Activated naive CD8-positive, alpha-beta T cell treated with anti-CD3 and anti-CD28 coated beads, Interleukin-2, amount 50 U/mL, for 16 hours (primary cell): ENCODE measurements around the gene KCNC1.

Experiments used
- DNase-seq: peaks from one replicate; pipeline ENCODE4 v3.0.0-alpha.2; 2020; ENCODE audit warnings: low read depth, low spot score

The KCNC1 gene

DNA sequence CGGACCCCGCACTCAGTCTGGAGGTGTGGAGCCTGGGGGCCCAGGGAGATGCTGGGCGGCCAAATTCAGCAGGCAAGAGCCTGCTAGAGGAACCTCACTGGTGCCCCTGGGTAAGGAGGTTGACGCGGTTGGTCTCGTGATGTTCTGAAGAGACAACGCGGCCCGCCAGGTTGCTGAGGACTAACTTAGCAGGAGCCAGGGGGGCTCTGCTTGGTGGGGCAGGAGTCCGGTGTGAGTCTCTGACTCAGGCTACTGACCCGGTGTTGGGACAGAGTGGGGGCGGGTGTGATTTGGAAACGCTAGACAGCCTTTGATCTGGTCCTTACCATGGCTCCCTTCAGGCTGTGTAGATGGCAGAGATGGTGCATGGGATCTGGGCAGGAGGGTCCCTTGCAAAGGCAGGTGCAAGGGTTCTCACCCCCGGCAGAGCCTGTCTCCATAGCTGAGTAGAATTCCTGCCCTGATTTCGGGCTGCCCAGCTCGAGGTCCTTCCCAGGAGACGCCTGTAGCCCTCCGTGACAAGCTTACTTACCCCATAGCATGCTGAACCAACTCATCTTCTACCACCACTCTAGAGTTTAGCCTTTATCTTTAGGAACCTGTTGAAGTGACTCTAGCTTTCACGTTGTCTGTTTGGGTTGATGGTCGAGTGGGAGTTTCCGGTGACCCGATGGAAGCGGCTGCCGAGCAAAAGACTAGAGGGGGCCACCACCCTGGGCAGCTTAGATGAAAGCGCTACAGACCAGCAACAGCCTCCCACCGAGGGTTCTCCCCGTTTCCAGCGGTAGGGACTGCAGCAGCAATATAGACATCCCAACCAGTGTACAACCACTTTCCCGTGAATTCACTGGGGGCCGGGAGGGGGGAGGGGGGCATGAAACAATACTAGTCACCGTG is 38.4 kb downstream of the KCNC1 start:
- DNase-seq, result no peak

DNA sequence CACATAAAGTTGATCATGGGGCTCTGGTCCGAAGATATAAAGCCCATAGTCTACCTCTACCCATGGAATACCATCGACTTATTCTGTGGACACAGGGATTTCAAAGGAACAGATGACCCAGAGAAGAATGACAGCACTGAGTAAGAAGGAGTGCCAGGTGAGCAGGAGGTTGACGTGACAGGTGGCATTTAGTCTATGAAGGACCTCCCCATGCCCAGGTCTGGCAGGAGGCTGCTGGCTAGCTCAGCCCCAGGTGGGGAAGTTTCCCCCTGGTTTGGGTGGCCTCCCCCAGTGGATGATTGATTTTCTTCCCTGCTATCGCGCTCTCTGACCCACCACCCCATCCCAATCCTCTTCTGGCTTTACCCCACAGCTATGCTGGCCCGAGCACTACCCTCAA is 39.1 kb downstream of the KCNC1 start:
- no peak for DNase-seq

DNA sequence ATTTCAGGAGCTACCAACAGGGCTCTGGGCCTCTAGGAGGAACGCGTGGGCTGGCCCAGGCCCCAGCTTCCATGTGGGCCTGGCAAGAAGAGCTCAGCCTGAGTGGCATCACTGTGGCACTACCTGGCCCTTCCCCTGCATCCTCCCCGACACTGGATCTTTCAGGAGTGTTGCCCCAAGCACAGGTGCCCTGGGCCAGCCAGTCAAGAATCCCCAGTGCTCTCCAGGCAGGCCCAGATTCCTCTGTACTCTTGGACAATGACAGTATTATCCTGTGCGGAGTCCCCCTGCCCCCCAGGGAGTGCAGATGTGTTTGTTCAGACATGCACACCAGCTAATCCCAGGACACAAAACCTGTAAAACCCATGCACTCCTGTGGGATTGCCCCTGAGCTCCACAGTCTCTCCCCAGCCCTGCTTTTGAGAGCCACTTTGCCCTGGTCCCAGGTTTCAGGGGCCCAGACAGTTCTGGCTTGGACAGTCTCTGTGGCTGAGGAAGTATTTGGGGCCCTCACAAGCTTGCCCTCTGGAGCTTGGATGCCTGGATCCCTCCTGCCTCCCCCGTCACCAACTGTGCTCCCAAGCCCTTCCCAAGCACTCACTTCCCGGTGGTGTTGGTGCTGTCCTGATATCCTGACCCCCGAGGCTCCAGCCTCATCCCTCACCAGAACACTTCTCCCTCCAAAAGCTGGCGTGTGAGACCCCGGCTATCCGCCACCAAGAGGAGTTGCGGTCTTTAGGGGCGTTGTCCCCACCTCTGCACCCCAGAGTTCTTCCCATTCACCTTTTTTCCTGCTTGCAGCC is 39.9 kb downstream of the KCNC1 start:
- no peak for DNase-seq

DNA sequence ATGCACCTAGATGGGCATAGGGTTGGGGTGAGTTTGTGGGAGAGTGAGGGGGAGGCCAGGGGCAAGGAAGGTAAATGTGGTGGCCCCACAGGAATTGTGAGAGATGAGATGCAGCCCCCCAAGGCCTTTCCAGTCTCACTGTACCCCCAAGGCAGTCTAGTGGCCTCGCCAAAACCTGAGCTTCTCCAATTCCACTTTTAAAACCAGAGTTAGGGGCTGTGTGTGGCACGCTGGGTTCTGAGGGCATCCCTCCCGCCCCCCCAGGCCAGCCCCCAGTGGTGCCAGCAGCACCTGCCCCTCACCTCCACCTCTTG is 40.4 kb downstream of the KCNC1 start:
- DNase-seq, result no peak

DNA sequence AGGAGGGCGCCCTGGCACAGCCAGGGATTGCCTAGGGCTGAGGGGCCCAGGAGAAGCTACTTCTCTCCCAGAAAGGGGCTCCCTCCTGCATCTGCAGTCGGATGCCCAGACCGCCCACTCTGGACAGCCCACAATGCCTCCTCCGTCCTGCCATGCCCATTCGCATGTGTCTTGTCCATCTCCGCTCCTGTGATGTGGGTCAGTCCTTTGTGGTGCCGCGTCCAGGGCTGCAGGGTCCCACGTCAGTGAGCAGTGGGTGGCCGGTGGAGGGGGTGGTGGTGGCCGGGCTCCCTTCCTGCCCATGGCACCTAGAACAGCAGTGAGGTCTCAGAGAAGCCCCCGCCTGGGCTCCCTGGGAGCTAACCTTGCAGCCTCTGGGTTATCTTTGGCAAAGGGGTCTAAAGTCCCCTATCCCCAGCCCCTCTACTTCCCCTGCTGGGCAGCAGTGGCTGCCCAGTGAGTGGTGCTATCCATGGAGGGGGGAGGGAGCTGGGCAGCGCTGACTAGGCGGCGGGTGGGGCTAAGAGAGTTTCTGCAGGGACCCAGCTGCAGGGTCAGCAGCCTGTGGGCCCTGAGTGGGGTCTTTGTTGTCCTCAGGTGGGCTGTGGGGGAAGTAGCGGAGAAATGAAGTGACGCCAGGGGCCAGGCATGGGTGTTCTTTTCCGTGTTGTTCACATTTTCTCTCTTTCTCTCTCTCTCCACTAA is 41.1 kb downstream of the KCNC1 start:
- DNase-seq, result no peak

DNA sequence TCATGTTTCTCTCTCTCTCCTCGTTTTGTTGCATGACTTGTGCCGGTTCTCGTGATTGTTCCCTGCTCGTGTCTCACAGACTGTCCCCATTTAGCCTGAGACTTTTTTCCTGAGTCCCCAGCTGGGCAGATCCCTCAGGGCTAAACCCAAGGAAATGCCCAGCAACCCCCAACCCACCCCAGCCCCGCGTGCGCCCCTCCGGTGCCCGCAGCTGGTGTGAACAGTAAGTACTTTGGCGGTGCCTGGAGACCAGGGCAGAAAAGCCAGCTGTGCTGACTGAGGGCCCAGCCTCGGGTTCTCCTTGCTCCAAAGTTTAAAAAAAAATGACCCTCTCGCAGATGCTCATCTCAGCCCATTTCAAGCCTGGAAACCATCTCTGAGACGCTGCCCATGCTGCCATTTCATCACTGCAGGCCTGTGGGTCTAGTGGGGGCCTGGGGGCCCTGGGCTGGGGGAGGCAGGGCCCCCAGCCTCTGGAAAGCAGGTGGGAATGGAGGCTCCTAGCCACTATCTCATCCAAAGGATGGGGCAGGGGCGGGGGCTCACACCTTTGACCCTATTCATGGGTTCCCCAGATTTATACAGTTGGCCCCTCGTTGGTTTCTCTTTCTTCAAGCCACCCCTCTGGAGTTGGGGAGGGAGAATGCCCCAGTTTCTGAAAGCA is 41.8 kb downstream of the KCNC1 start:
- no peak for DNase-seq

DNA sequence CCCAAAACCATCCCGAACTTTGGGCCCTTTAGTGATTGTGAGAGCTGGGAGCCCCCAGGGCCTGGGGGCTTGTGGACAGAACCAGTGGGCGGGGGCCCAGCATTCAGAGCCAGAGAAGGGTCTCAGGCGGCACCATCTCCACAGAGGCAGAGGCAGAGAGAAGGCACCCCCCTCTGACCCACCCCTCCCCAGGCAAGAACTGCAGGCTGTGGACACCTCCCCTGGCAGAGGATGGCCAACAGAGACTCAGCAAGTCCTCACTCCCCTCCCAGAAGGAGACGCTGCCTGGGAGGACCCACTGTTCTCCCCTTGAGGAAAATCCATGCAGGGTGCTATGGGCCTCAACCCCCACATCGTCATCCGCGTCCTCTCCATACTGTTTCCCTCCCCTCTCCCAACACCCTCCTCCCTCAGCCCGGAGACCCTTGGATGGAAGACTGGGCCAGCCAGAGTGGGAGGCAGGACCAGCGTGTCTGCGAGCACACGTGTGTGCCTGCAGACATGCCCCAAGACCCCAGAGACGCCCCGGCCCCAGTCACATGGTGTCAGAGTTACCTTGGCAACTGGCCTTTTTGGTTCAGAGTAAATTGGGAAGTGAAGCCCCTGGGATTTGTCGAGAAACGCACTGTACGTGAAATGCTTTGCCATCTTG is 42.6 kb downstream of the KCNC1 start:
- no peak for DNase-seq

DNA sequence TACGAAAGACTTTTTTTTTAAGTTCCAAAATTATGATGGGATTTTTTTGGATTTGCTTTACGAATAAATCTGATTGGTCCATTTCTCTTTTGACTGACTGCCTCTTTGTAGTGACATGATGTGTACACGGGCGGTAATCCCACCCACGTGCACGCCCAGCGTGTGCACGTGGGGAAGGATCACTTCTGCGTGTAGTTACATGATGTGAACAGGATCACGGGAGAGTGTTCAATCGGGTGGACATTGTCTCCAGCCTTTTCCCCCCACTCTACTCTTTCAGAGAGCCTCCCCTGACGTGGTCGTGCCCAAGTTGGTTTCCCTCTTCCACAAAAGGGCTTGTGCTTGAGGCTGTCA is 43.1 kb downstream of the KCNC1 start:
- DNase-seq, result no peak

DNA sequence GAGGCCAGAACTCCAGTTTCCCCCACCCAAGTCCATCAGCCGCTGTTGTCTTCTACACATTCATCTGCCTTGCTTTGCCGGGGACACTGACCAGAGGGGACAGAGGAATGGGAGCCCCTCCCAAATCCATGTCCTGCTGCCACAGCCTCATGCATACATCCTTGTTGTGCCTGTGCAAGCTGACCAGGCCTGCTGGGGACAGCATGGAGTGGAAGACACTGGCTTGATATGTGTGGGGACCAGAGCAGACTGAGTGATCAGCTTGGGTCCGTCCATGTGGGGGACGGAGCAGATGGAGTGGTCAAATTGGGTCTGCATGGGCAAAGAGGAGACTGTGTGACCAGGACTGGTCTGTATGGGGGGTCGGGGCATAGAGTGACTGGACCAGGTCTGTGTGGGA is 43.8 kb downstream of the KCNC1 start:
- no peak for DNase-seq

DNA sequence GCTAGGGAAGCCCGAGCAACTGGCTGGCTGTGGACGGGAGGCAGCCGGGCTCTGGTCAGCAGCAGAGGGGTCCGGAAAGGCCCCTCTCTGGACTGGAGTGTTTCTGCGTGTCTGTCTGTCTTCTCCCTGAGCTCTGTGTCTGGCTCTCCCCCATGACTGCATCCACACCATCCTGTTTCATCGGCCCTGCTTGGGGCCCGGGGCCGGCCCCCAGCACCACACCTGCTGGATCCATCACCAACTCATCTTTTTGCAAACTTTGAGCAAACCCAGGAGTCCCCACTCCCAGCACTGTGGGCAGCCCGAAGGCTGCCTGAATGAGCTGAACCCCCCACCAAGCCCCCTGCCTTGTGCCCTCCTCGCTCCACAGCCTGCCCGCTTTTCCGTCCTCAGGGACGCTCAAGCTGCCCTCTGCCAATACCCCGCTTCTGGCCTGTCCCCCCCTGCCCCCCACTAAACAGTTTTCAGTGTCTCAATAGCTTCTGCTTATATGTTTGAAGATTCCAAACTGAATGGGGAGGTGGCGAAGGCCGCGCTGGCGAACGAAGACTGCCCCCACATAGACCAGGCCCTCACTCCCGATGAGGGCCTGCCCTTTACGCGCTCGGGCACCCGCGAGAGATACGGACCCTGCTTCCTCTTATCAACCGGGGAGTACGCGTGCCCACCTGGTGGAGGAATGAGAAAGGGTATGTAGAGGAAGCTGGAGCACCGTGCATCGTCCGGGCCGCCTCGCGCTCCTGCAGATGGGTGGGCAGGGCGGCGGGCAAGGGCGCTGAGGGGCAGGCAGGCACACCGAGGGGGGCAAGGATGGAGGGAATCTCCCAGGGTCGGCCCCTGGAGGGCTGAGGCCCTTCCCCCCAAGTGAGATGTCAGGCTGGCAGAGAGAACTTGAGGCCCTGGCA is 44.6 kb downstream of the KCNC1 start:
- no peak for DNase-seq

DNA sequence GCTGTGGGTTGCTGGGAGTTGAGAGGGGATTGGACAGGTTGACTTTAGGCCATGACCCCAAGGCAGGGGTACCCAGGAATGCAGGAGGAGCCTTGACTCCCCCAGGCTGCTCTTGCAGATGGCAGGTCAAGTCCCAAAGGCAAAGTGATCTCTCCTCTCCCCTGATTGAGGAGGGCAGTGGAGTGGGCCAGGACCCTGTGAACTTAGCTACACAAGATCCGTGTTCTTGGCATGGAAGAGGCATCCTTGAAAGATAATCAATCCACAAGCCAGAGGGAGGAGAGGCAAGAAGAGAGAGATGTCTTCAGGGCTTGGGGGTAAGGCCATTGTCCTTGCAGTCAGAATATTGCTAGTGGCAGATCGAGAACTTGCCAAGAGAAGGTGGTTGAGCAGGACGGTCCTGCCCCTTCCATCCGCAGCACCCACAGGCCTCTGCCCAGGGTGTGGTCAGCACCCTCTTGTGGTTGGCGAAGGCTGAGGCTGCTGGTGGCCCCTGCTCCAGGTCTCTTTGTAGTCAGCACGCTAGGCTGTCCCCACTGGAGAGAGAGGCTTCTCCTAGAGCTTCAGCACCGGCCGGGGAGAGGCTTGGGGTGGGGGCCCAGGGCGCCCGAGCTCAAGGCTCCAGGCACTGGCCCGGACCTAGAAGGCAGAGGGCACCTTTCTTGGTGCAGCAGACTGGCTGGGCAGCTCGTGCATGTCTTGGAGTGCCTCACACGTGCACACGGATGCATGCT is 45.4 kb downstream of the KCNC1 start:
- no peak for DNase-seq

DNA sequence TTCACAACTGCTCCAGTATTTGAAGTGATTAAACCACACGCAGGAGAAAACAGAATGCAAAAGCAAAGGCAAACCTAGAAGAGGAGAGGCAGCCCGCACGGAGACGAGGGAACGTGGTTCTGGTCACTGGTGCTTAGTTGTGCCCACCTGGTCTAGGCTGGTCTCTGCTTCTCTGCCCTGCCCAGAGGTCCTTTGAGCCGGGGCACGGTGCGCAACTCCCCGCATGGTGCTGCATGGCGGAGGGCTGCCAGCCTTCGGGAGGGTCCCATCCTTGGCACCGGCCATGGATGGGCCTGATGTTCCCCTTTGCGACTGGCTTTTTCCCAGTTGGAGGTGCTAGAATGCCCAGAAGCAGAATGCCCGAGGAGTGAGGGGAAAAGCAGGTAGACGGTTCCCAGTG is 46.1 kb downstream of the KCNC1 start:
- no peak for DNase-seq

DNA sequence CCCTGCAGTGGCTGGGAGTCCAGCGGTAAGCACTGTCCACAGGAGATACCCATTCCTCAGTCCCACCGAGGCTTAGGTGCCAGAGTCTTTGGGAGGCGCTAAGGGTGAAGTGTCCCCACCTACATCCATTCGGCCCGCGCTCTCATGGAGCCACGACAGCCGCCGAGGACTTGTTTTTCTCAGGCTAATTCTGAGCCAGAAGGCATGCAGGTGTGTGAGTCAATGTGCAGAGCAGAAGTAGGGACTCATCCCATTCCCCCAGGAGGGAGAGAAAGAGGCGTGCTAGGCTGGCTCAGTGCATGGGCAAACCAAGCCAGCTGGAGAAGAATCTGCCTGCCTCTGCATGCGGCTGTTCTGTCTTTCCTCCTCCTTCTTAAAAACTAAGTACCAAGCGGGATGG is 46.6 kb downstream of the KCNC1 start:
- no peak for DNase-seq

DNA sequence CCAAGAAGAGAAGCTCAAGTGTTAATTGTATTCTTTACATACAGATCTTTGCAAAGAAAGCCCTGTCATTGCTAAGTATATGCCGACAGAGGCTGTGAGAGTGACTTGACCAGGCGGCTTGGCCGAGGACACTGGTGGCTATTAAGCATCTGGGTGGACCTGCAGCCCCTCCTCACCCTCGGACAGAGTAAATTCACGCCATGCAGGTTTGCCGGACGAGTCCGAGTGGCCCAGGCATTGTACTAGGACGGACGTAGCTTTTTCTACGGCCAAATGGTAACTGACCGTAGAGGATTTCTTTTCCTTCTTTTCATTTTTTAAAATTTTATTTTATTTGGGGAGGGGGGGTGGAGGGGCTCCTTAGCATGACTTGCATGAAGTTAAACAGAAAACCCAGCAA is 47.0 kb downstream of the KCNC1 start:
- no peak for DNase-seq

DNA sequence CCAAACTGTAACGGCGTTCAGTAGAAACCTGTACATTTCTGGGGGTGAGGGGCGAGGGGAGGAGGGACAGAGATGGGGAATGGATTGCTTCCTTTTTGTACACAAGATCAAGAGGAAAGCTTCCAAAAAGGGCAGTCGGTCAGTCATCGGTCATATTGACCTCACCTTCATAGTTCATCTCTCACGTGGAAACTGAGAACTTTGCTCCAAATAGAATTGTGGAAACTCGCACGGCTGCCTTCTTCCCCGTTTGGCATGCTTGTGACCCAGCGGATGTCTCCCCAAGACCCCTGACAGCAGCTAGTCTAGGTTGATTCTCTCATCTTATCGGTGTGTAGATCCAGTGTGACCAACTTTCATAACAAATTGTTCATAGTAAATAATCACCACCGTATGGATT is 47.6 kb downstream of the KCNC1 start:
- DNase-seq, result no peak

DNA sequence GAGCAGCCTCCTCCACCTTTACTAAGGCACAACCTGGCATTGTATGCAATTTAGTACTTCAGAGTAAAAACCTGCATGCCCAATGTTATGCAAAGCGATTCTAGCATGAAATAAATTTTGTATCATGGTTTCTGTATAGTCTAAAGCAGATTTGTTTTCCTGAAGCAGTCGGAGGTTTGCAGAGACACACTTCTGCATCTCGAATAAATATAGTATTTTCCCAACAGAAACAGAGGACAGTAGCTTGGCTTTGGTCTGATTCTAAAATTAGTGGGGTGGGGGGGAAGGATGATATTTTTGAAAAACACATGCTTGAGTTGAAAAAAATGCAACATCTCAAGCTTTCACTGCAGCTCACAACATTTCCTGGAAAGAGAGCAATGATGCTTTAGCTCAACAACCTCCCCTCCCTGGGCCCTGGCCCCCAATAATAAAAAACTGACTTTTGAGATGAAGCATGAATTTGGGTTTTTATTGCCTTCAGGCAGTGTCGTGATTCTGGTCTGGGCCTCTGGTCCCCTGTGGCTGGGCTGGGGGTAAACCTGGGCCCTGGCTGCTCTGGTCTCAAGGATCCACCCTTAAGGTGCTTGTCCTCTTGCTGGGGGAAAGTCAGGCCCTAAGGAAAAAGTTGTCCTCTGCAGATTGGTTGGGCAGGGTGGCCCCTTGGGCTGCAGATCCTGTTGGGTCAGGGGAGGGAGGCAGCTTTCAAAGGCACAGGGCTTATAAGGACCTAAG is 48.2 kb downstream of the KCNC1 start:
- DNase-seq, result no peak

DNA sequence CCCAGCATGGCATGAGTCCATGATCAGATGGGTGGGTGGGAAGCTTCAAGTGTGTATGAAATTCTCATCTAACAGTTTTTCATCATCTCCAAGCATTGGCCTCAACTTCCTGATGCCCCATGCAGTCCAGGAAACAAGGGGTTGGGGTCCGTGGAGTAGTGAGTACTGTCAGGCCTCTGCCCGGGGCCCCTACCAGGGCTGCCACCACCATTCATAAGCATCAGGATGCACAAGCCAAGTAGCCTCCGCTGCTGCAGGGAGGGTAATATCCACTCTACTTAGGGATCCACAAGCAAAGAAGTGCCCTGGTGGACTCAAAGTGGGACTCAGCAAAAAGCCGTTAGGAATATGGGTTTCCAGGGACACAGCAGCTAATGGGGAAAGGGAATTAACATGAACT is 49.3 kb downstream of the KCNC1 start:
- DNase-seq, result no peak

DNA sequence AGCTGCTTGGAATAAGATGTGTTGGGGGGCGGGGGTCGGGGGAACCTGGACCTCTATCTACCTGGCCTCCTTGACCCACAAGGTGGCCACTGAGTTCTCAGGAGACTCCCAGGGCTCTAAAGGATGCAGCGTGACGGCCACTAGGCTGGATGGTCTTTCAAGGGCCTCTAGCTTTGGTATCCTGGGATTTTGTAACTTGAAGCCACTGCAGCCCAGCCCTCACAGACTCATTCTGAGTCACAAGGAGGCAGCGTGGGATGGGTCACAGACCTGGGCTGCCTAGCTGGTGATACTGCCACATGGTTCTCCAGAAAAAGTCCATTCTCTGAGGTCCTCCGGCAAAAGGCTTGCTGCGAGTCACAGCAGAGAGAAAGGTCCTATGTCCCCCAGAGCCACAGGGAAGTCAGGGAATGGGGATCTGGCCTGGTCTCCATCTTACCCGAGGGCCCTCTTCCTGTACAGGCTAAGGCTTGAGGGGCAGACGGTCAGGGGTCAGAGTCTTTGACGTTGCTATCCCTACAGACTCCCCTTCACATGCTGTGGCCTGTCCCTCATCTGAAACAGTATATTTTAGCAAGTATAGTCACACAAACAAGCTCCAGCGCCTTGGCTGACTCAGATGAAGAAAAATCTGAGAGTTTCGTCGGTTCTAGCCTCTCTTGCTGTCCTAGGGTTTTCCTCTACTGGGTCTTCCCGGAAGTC is 52.4 kb downstream of the KCNC1 start:
- no peak for DNase-seq

DNA sequence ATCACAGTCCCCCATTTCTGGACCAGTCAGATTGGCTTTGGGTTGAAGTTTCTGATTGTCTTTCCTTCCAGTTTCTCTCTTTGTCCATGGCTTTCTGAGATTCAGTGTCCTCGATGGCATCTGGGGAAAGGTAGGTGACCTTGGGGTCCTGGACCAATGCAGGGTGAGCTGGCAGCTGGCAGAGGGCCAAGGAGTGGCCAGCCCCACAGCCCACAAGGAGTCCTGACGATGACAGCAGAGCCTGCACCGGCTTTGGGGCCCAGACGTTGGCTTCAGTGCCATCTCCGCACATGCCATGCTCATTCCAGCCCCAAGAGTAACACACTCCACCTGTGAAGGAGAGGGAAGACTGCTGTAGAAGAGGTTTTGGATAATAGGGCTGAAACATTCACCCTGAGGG is 53.5 kb downstream of the KCNC1 start:
- no peak for DNase-seq
